ENCODE measurements around the gene COA3.
"Not testable (repeated sequence)": the region's sequence is repeated elsewhere in the genome, so short reads cannot be mapped to it uniquely, and the experiment has no call there.

Gene COA3

DNA sequence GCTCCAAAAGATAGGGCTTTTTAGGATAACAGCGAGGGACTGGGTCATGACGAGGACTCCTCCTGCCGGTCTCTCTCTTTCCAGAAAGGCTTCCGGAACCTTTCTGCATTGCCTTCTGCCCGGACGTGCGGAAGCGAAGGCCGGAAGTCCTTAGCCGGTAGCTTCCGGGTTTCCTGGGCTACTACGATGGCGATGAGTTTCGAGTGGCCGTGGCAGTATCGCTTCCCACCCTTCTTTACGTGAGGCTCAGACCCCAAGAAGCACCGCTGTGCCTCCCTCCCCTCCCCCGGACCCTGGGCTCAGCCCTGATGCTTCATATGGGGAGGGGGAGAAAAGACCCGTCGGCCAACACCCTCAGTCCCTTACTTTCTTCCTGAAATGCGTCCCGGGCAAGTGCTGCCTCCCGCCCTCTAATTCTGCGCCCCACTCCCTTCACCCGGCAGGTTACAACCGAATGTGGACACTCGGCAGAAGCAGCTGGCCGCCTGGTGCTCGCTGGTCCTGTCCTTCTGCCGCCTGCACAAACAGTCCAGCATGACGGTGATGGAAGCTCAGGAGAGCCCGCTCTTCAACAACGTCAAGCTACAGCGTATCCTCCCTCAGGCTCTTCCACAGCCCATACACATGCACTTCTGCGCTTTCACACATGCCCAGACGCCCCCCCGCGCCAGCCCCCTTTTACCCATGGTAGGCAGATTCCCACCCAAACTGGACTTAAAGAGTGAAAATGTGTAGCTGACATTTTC lies 25.0 kb downstream of the COA3 start, which contains the start of gene VPS25:
VPS25 (plus strand) TSS at position 160 of the 746 bp plus-strand sequence; CDS start at position 187, 27 bp downstream.
- Histone ChIP-seq H3K9me3 (ENCODE audit: low read depth, low read length) (no peaks in the 10 kb centered on the region), H3K36me3 (ENCODE audit: insufficient read depth, low read length) (peaks cover 22% of the 10 kb centered on the region), H3K9ac (ENCODE audit: insufficient read length) (peak within 1 kb of the TSS; percentile 88), H3K4me3 (peak within 1 kb of the TSS; percentile 93), H3K27ac (peak within 1 kb of the TSS; percentile 70)
- TF ChIP-seq POLR2AphosphoS5 (IDR thresholded peaks at IDR 0.05; ENCODE audit: borderline replicate concordance, low read depth, low read length): peak; percentile 97
- TF ChIP-seq FOXP2 (optimal IDR thresholded peaks at IDR 0.05; ENCODE audit: control extremely low read depth, extremely low read length, insufficient read depth): no peak
- TF ChIP-seq EZH2 (IDR thresholded peaks at IDR 0.05): no peak
- no peak for DNase-seq (ENCODE audit: low read depth, low spot score)

DNA sequence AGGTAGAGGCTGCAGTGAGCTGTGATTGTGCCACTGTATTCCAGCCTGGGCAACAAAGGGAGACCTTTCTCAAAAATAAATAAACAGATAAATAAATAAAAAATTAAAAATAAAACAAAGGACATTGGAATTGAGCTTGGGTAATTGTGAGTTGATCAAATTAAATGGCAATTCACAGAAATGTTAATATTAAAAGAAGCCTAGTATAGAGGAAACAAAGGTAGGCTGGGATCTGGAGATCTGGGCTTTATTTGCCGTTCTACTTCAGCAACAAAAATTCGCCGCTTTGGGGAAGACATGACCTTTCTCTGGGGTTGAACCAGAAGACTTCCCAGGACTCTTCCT lies 25.6 kb downstream of the COA3 start:
- H3K36me3 ChIP-seq (ENCODE audit: insufficient read depth, low read length): peaks cover 22% of the 10 kb centered on the region
- peak overlapping the region; percentile 70 for H3K27ac ChIP-seq
- H3K9ac ChIP-seq (ENCODE audit: insufficient read length): peak overlapping the region; percentile 88
- H3K4me3 ChIP-seq: peak overlapping the region; percentile 93
- DNase-seq (ENCODE audit: low read depth, low spot score): no peak
- no peaks in the 10 kb centered on the region for H3K9me3 ChIP-seq (ENCODE audit: low read depth, low read length)
- TF ChIP-seq FOXP2 (optimal IDR thresholded peaks at IDR 0.05; ENCODE audit: control extremely low read depth, extremely low read length, insufficient read depth): peak; percentile 2
- TF ChIP-seq POLR2AphosphoS5 (IDR thresholded peaks at IDR 0.05; ENCODE audit: borderline replicate concordance, low read depth, low read length): no peak

DNA sequence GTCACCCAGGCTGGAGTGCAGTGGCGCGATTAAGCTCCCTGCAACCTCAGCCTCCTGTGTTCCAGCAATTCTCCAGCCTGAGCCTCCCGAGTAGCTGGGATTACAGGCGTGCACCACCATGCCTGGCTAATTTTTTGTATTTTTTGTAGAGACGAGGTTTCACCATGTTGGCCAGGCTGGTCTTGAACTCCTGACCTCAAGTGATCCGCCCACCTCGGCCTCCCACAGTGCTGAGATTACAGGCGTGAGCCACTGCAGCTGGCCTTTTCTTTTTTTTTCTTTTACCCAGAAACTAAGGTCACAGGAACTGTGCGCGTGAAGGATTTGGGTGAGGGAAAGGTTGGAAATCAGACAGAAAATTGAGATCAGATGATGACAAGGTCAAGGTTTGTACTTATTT lies 28.5 kb downstream of the COA3 start:
- H3K4me3 ChIP-seq; DNase-seq (ENCODE audit: low read depth, low spot score); H3K27ac ChIP-seq; H3K9ac ChIP-seq (ENCODE audit: insufficient read length); H3K36me3 ChIP-seq (ENCODE audit: insufficient read depth, low read length); H3K9me3 ChIP-seq (ENCODE audit: low read depth, low read length): not testable (repeated sequence)

DNA sequence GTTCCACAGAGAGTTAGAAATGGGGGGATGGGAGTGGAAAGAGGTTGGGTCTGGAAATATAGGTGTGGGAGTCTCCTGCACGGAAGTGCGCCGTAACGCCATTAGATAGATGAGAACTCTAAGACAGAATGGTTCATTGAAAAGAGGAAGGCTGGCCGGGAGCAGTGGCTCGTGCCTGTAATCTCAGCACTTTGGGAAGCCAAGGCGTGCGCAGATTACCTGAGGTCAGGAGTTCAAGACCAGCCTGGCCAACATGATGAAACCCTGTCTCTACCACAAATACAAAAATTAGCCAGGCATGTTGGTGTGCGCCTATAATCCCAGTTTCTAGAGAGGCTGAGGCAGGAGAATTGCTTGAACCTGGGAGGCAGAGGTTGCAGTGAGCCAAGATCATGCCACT lies 30.5 kb downstream of the COA3 start:
- H3K9ac ChIP-seq (ENCODE audit: insufficient read length); H3K9me3 ChIP-seq (ENCODE audit: low read depth, low read length); DNase-seq (ENCODE audit: low read depth, low spot score); H3K36me3 ChIP-seq (ENCODE audit: insufficient read depth, low read length); H3K4me3 ChIP-seq; H3K27ac ChIP-seq: not testable (repeated sequence)

DNA sequence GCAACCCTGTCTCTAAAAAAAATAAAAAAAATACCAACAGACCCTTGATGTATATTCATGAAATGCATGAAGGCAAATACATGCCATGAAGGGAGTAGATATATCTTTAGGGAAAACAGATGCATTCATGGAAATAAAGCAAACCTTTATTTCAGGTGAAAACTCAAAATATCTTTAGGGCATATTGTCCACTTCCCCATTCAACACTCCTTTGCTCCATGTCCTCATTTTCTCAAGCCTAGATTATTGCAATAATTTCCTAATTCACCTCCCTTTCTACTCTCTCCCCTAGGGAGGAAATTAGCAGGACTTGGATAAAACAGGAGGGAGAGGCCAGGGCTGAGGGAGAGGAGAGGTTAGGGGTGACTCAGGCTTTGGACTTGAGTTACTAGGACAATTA lies 31.0 kb downstream of the COA3 start:
- H3K36me3 ChIP-seq (ENCODE audit: insufficient read depth, low read length): no peaks in the 10 kb centered on the region
- no peak overlapping the region for H3K4me3 ChIP-seq
- no peaks in the 10 kb centered on the region for H3K9me3 ChIP-seq (ENCODE audit: low read depth, low read length)
- TF ChIP-seq FOXP2 (optimal IDR thresholded peaks at IDR 0.05; ENCODE audit: control extremely low read depth, extremely low read length, insufficient read depth): no peak
- TF ChIP-seq EZH2 (IDR thresholded peaks at IDR 0.05): no peak
- TF ChIP-seq POLR2AphosphoS5 (IDR thresholded peaks at IDR 0.05; ENCODE audit: borderline replicate concordance, low read depth, low read length): no peak
- no peak overlapping the region for H3K27ac ChIP-seq
- H3K9ac ChIP-seq (ENCODE audit: insufficient read length): no peak overlapping the region
- no peak for DNase-seq (ENCODE audit: low read depth, low spot score)

DNA sequence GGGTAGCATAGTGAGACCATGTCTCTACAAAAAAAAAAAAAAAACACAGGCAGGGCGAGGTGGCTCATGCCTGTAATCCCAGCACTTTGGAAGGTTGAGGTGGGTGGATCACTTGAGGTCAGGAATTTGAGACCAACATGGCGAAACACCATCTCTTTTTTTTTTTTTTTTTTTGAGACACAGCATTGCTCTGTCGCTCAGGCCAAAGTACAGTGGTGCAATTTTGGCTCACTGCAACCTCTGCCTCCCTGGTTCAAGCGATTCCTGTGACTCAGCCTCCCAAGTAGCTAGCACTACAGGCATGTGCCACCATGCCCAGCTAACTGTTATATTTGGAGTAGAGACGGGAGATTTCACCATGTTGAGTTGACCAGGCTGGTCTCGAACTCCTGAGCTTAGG lies 32.4 kb downstream of the COA3 start:
- no peak for DNase-seq (ENCODE audit: low read depth, low spot score)

DNA sequence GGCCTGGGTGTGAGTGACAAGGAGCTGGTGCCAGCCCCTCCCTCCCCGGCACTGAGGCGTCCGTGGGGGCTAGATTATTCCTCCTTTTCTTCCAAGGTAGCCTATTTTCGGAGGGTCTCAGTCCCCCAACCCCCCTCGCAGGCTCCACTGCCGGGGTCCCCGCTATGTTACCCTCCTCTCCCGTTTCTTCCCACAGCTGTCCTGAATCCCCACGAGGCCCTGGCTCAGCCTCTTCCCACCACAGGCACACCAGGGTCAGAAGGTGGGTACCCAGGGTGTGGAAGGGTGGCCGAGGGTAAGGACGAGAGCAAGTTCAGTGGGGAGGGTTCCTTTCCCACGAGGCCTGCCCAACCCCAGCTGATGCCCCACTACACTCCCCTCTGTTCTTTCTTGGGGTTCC lies 36.9 kb downstream of the COA3 start:
- Histone ChIP-seq H3K4me3 (peak overlapping the region; percentile 75), H3K27ac (no peak overlapping the region), H3K9me3 (ENCODE audit: low read depth, low read length) (no peaks in the 10 kb centered on the region), H3K36me3 (ENCODE audit: insufficient read depth, low read length) (no peaks in the 10 kb centered on the region), H3K9ac (ENCODE audit: insufficient read length) (peak overlapping the region; percentile 47)
- no peak for DNase-seq (ENCODE audit: low read depth, low spot score)
- TF ChIP-seq EZH2 (IDR thresholded peaks at IDR 0.05) (no peak), FOXP2 (optimal IDR thresholded peaks at IDR 0.05; ENCODE audit: control extremely low read depth, extremely low read length, insufficient read depth) (no peak), POLR2AphosphoS5 (IDR thresholded peaks at IDR 0.05; ENCODE audit: borderline replicate concordance, low read depth, low read length) (no peak)

More for the DNA sequence above, 32.4 kb downstream of the COA3 start:
- TF ChIP-seq FOXP2 (optimal IDR thresholded peaks at IDR 0.05; ENCODE audit: control extremely low read depth, extremely low read length, insufficient read depth) (no peak), EZH2 (IDR thresholded peaks at IDR 0.05) (no peak), POLR2AphosphoS5 (IDR thresholded peaks at IDR 0.05; ENCODE audit: borderline replicate concordance, low read depth, low read length) (no peak)
- no peaks in the 10 kb centered on the region for H3K36me3 ChIP-seq (ENCODE audit: insufficient read depth, low read length)
- no peak overlapping the region for H3K9ac ChIP-seq (ENCODE audit: insufficient read length)
- H3K27ac ChIP-seq: no peak overlapping the region
- no peak overlapping the region for H3K4me3 ChIP-seq
- no peaks in the 10 kb centered on the region for H3K9me3 ChIP-seq (ENCODE audit: low read depth, low read length)

- Histone ChIP-seq H3K9ac (ENCODE audit: insufficient read length) (peak within 1 kb of the TSS; percentile 47), H3K27ac (no peak within 1 kb of the TSS), H3K4me3 (peak within 1 kb of the TSS; percentile 75), H3K9me3 (ENCODE audit: low read depth, low read length) (no peaks in the 10 kb centered on the region), H3K36me3 (ENCODE audit: insufficient read depth, low read length) (no peaks in the 10 kb centered on the region)
- TF ChIP-seq POLR2AphosphoS5 (IDR thresholded peaks at IDR 0.05; ENCODE audit: borderline replicate concordance, low read depth, low read length): no peak
- TF ChIP-seq FOXP2 (optimal IDR thresholded peaks at IDR 0.05; ENCODE audit: control extremely low read depth, extremely low read length, insufficient read depth): no peak
- TF ChIP-seq EZH2 (IDR thresholded peaks at IDR 0.05): no peak
- no peak for DNase-seq (ENCODE audit: low read depth, low spot score)
Observed at GRCh38 chr17:42760652-42761581, 37.6 kb downstream of the COA3 start, which contains the start of gene RAMP2. Gene RAMP2, plus strand, starts transcription at chr17:42761227. Its CDS starts 35 bp downstream, at chr17:42761262.
